Gastroesophageal sphincter (tissue), 3 donors: ENCODE data around the gene ALOX5AP.

Experiments
- POLR2A ChIP-seq, 2 donors: fragments of 450-650 bp; IDR thresholded peaks; one replicate each; pipeline ENCODE4 v1.6.1; 2017; ENCODE audit warnings: antibody characterized with exemption in 2 of 2, mild to moderate bottlenecking in 2 of 2, moderate library complexity in 1 of 2
- TF ChIP-seq, protein P1 (sequence below), 4 experiments: fragments of 200-600 bp in 2 of 4; fragments of 450-650 bp in 2 of 4; sonication (generic) in 1 of 4; IDR thresholded peaks; one replicate each; pipeline ENCODE4 v1.5.1; 2017 to 2019; ENCODE audit warnings: antibody characterized with exemption in 4 of 4, mild to moderate bottlenecking in 2 of 4, moderate library complexity in 2 of 4

DNA sequence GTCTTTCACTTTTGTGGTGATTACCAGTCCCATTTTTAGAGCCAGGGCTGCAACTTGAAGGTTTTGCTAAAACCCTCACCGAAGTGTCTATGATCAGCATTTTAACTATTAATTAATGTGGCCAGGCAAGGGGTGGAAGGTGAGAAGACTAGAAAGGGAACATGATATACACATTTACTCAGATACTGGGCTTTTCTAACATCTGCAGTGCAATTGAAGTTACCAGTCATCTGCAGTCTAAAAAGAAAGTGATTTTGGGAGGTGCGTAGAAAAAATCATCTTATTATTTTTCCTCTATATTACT lies 481 bp downstream of the ALOX5AP start:
- no peak for TF ChIP-seq POLR2A (IDR thresholded peaks at IDR 0.05)
- TF ChIP-seq, protein P1, sequence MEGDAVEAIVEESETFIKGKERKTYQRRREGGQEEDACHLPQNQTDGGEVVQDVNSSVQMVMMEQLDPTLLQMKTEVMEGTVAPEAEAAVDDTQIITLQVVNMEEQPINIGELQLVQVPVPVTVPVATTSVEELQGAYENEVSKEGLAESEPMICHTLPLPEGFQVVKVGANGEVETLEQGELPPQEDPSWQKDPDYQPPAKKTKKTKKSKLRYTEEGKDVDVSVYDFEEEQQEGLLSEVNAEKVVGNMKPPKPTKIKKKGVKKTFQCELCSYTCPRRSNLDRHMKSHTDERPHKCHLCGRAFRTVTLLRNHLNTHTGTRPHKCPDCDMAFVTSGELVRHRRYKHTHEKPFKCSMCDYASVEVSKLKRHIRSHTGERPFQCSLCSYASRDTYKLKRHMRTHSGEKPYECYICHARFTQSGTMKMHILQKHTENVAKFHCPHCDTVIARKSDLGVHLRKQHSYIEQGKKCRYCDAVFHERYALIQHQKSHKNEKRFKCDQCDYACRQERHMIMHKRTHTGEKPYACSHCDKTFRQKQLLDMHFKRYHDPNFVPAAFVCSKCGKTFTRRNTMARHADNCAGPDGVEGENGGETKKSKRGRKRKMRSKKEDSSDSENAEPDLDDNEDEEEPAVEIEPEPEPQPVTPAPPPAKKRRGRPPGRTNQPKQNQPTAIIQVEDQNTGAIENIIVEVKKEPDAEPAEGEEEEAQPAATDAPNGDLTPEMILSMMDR (IDR thresholded peaks at IDR 0.05) = no peak
